GM19328 (cell line): ENCODE measurements around the gene MINPP1.
"Not testable (repeated sequence)": the region's sequence is repeated elsewhere in the genome, so short reads cannot be mapped to it uniquely, and the experiment has no call there.

ENCODE experiments used
- ATAC-seq: cut with Tn5 transposase; IDR thresholded peaks from one replicate; pipeline ENCODE4 v1.9.1; 2021; ENCODE audit warnings: mild to moderate bottlenecking, moderate library complexity; ENCODE audit not compliant: unreplicated experiment

MINPP1 gene

GRCh38 chr10:87562750-87563149 lies 58.1 kb downstream of the MINPP1 start:
- no peak for ATAC-seq

- ATAC-seq: no peak
Observed at GRCh38 chr10:87565010-87565409, 60.3 kb downstream of the MINPP1 start.

GRCh38 chr10:87575851-87576250 lies 71.2 kb downstream of the MINPP1 start:
- no peak for ATAC-seq

- no peak for ATAC-seq
Observed at GRCh38 chr10:87578160-87578841, 73.6 kb downstream of the MINPP1 start.

GRCh38 chr10:87578842-87579401 lies 74.2 kb downstream of the MINPP1 start:
- no peak for ATAC-seq

- no peak for ATAC-seq
Observed at GRCh38 chr10:87579563-87579962, 74.9 kb downstream of the MINPP1 start.

- no peak for ATAC-seq
Observed at GRCh38 chr10:87580016-87580415, 75.3 kb downstream of the MINPP1 start.

GRCh38 chr10:87585565-87586514 lies 81.1 kb downstream of the MINPP1 start:
- ATAC-seq: no peak

GRCh38 chr10:87589645-87590051 lies 85.0 kb downstream of the MINPP1 start:
- no peak for ATAC-seq

GRCh38 chr10:87590705-87591588 lies 86.3 kb downstream of the MINPP1 start:
- no peak for ATAC-seq

- ATAC-seq: no peak
Observed at GRCh38 chr10:87591589-87591886, 86.8 kb downstream of the MINPP1 start.

GRCh38 chr10:87592920-87593319 lies 88.2 kb downstream of the MINPP1 start:
- ATAC-seq: not testable (repeated sequence)

- no peak for ATAC-seq
Observed at GRCh38 chr10:87593702-87594101, 89.0 kb downstream of the MINPP1 start.

GRCh38 chr10:87594181-87594580 lies 89.5 kb downstream of the MINPP1 start:
- ATAC-seq: no peak

- no peak for ATAC-seq
Observed at GRCh38 chr10:87594864-87595263, 90.2 kb downstream of the MINPP1 start.

GRCh38 chr10:87596351-87596750 lies 91.7 kb downstream of the MINPP1 start:
- ATAC-seq: no peak

GRCh38 chr10:87598700-87599099 lies 94.0 kb downstream of the MINPP1 start:
- ATAC-seq: no peak

GRCh38 chr10:87600581-87600980 lies 95.9 kb downstream of the MINPP1 start:
- no peak for ATAC-seq
